Skin epidermis (tissue), 12 donors: ENCODE measurements around the gene EFCAB14.

ENCODE experiments used
- H3K27ac ChIP-seq, 21 experiments: fragments of 200-600 bp; sonication (generic) in 11 of 21; one replicate each; pipeline ENCODE4 v1.5.0; 2020; ENCODE audit warnings: mild to moderate bottlenecking in 3 of 21, inconsistent platforms in 2 of 21, moderate library complexity in 2 of 21
- H3K4me3 ChIP-seq, 7 experiments: fragments of 200-600 bp; sonication (generic) in 2 of 7; one replicate each; pipeline ENCODE4 v1.5.0; 2020; ENCODE audit warnings: inconsistent platforms in 2 of 7, mild to moderate bottlenecking in 2 of 7, moderate library complexity in 1 of 7

The EFCAB14 gene

DNA sequence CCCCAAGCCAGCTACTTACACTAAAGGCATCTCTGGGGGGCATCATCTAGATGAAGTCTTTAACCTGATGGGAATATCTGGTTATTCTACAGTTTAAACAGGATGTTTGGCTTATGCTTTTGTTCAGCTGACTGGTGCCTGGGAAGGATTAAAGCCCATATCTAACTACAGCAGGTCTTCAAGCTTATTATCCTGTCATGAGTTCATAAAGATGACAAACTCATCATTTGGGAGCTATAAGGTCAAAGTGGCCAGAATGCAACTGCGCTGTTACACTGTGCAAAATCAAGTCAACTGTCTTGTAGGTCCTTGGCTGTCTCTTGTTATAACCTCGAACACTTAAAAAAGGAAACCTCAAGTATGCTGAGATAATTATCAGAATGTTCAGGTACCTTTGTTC lies 83.7 kb downstream of the EFCAB14 start:
- H3K27ac ChIP-seq = no peak overlapping the region
- no peak overlapping the region for H3K4me3 ChIP-seq

DNA sequence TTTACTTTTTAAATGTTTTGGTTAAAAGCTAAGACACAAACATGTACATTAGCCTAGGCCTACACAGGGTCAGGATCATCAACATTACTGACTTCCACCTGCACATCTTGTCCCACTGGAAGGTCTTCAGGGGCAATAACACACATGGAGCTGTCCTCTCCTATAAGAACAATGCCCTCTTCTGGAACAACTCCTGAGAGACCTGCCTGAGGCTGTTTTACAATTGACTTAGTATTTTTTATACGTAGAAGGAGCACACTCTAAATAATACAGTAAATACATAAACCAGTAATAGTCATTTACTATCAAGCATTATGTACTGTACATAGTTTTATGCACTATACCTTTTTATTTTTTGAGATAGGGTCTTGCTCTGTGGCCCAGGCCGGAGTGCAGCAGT lies 88.2 kb downstream of the EFCAB14 start:
- Histone ChIP-seq H3K27ac (no peak overlapping the region), H3K4me3 (no peak overlapping the region)
